K562 (cell line): ENCODE data around the gene ELAVL3. TPM values are rescaled to one million over a fixed set of nuclear protein-coding genes. Genes with fewer than 3 reads are reported as not detected.

Source experiments
- ATF4 ChIP-seq: fragments of 450-650 bp; formaldehyde crosslinking; IDR thresholded peaks from 2 replicates; pipeline ENCODE4 v1.4.0; 2022; ENCODE audit warnings: mild to moderate bottlenecking, moderate library complexity
- CEBPG ChIP-seq, 3 experiments: fragments of 200-800 bp in 1 of 3; sonication (Bioruptor generic) in 1 of 3; sonication (generic) in 1 of 3; formaldehyde crosslinking in 1 of 3; IDR thresholded peaks in 2 of 3; conservative IDR thresholded peaks in 1 of 3; 2 replicates each; pipeline versions ENCODE4 v1.6.1 to v1.8.0; 2016 to 2022; ENCODE audit warnings: missing compliant biosample characterization in 2 of 3, missing genetic modification characterization in 2 of 3, mild to moderate bottlenecking in 1 of 3, missing genetic modification reagents in 1 of 3
- CTBP1 ChIP-seq: fragments of 450-650 bp; IDR thresholded peaks from 2 replicates; pipeline ENCODE4 v1.6.1; 2016; ENCODE audit warnings: borderline replicate concordance
- DMBX1 ChIP-seq: fragments of 250-450 bp; sonication (Bioruptor Pico); IDR thresholded peaks from 2 replicates; pipeline ENCODE4 v1.8.0; 2022; ENCODE audit warnings: inconsistent platforms, mild to moderate bottlenecking, moderate library complexity, borderline replicate concordance
- ELF1 ChIP-seq: fragments of 200-800 bp; sonication (Bioruptor generic); IDR thresholded peaks from 2 replicates; pipeline ENCODE4 v1.6.1; 2016; ENCODE audit warnings: missing genetic modification characterization, missing compliant biosample characterization
- EP300 ChIP-seq: IDR thresholded peaks from 2 replicates; pipeline ENCODE4 v1.6.1; 2012; ENCODE audit warnings: low read length, improper control_type of control experiment
- FOSL1 ChIP-seq: fragments of 200-800 bp; sonication (Bioruptor generic); conservative IDR thresholded peaks from 2 replicates; pipeline ENCODE4 v1.6.1; 2016; ENCODE audit warnings: missing genetic modification characterization, missing compliant biosample characterization
- FOXK2 ChIP-seq, 2 experiments: fragments of 450-650 bp; IDR thresholded peaks in 1 of 2; conservative IDR thresholded peaks in 1 of 2; 2 replicates each; pipeline ENCODE4 v1.6.1; 2016; ENCODE audit warnings: low read depth in 2 of 2, mild to moderate bottlenecking in 1 of 2
- KAT8 ChIP-seq: fragments of 450-650 bp; IDR thresholded peaks from 2 replicates; pipeline ENCODE4 v1.6.1; 2016; ENCODE audit warnings: low read depth, mild to moderate bottlenecking
- KDM1A ChIP-seq, 2 experiments: fragments of 450-650 bp; IDR thresholded peaks; 2 replicates each; pipeline ENCODE4 v1.6.1; 2016; ENCODE audit warnings: mild to moderate bottlenecking in 2 of 2
- KDM4B ChIP-seq, 2 experiments: fragments of 450-650 bp in 1 of 2; sonication (generic) in 1 of 2; IDR thresholded peaks; 2 replicates each; pipeline ENCODE4 v1.6.1; 2016 to 2017; ENCODE audit warnings: borderline replicate concordance in 2 of 2, antibody characterized with exemption in 1 of 2, low read depth in 1 of 2, mild to moderate bottlenecking in 1 of 2
- L3MBTL2 ChIP-seq: fragments of 450-650 bp; IDR thresholded peaks from 2 replicates; pipeline ENCODE4 v1.6.1; 2016; ENCODE audit warnings: mild to moderate bottlenecking, moderate library complexity
- MCM5 ChIP-seq: fragments of 450-650 bp; IDR thresholded peaks from 2 replicates; pipeline ENCODE4 v1.6.1; 2016; ENCODE audit warnings: low read depth
- MEIS2 ChIP-seq: fragments of 450-650 bp; IDR thresholded peaks from 2 replicates; pipeline ENCODE4 v1.6.1; 2014; ENCODE audit warnings: mild to moderate bottlenecking; ENCODE audit not compliant: partially characterized antibody
- MITF ChIP-seq: IDR thresholded peaks from 2 replicates; pipeline ENCODE4 v1.6.1; 2014; ENCODE audit warnings: antibody characterized with exemption
- NFYB ChIP-seq: IDR thresholded peaks from 2 replicates; pipeline ENCODE4 v1.6.1; 2011; ENCODE audit warnings: mild to moderate bottlenecking, moderate library complexity; ENCODE audit not compliant: insufficient read length; ENCODE audit errors: extremely low read depth
- PHTF2 ChIP-seq: fragments of 250-450 bp; sonication (Bioruptor Pico); IDR thresholded peaks from 2 replicates; pipeline ENCODE4 v1.5.0; 2021; ENCODE audit warnings: mild to moderate bottlenecking
- RBFOX2 ChIP-seq: fragments of 200-400 bp; formaldehyde crosslinking; IDR thresholded peaks from 2 replicates; pipeline ENCODE4 v1.6.1; 2017; ENCODE audit warnings: low read depth, mild to moderate bottlenecking, low read length, moderate library complexity
- RCOR1 ChIP-seq, 2 experiments: IDR thresholded peaks; 2 replicates each; pipeline ENCODE4 v1.6.1; 2012; ENCODE audit warnings: low read depth in 2 of 2, low read length in 2 of 2, borderline replicate concordance in 1 of 2, improper control_type of control experiment in 1 of 2
- SIN3A ChIP-seq, 2 experiments: fragments of 150-350 bp in 1 of 2; IDR thresholded peaks; 2 replicates each; pipeline ENCODE4 v1.6.1; 2011 to 2016; ENCODE audit warnings: borderline replicate concordance in 2 of 2, low read depth in 2 of 2, low read length in 2 of 2, mild to moderate bottlenecking in 2 of 2, moderate library complexity in 2 of 2; ENCODE audit not compliant: control insufficient read depth in 1 of 2
- STAT5A ChIP-seq: IDR thresholded peaks from 2 replicates; pipeline ENCODE4 v1.6.1; 2012; ENCODE audit warnings: low read length, inconsistent platforms, borderline replicate concordance
- USF2 ChIP-seq: sonication (generic); formaldehyde crosslinking; IDR thresholded peaks from 2 replicates; pipeline ENCODE4 v1.5.0; 2020; ENCODE audit warnings: missing genetic modification reagents
- ZC3H11A ChIP-seq: IDR thresholded peaks from 2 replicates; pipeline ENCODE4 v1.6.1; 2012; ENCODE audit warnings: low read depth, low read length, improper control_type of control experiment
- ZNF175 ChIP-seq: fragments of 200-800 bp; sonication (Bioruptor generic); IDR thresholded peaks from 2 replicates; pipeline ENCODE4 v1.6.1; 2016; ENCODE audit warnings: low read depth, mild to moderate bottlenecking, missing genetic modification characterization, missing compliant biosample characterization
- ZNF324 ChIP-seq: fragments of 250-450 bp; sonication (Bioruptor Pico); IDR thresholded peaks from 2 replicates; pipeline ENCODE4 v1.4.0; 2020; ENCODE audit warnings: mild to moderate bottlenecking
- polyA plus RNA-seq, 8 experiments: library from polyadenylated mRNA; depleted of rRNA in 4 of 8; stranded (reverse) in 5 of 8; unstranded in 3 of 8; fragments of >200 nt; fragmentation: Nextera tagmentation in 2 of 8; fragmentation: Illumina TruSeq in 1 of 8; extraction: Ambion mirVana in 2 of 8; extraction: Trizol in 1 of 8; gene quantifications; 2 replicates each; pipeline versions ENCODE4 v1.2.1 to v1.2.3, GENCODE V29; 2011 to 2014; ENCODE audit warnings: inconsistent platforms in 1 of 8, missing spikeins in 1 of 8
- total RNA-seq, 7 experiments: library from RNA; depleted of rRNA in 6 of 7; stranded (reverse); fragments of >200 nt in 6 of 7; fragmentation: Illumina TruSeq in 2 of 7; extraction: Trizol in 2 of 7; gene quantifications; 2 replicates each; pipeline versions ENCODE4 v1.2.1 to v1.2.3, GENCODE V29; 2011 to 2021; ENCODE audit warnings: low replicate concordance in 1 of 7
- TF ChIP-seq, protein P1 (sequence below): fragments of 450-650 bp; formaldehyde crosslinking; conservative IDR thresholded peaks from 2 replicates; pipeline ENCODE4 v1.4.0; 2022; ENCODE audit warnings: mild to moderate bottlenecking, missing genetic modification characterization

ELAVL3 gene
- total and polyA plus RNA-seq, 9 of the 15 experiments (the other 6 are each of a cell fraction or from before 2014, with no cell fraction given): not detected

- TF ChIP-seq RCOR1 (IDR thresholded peaks at IDR 0.05; ENCODE audit: borderline replicate concordance in 1 of 2, low read depth in 2 of 2, low read length in 2 of 2) (peak in 1 of 2 experiments; percentile 84; a peak in 2 of 4 replicates), MEIS2 (peak; percentile 37), FOXK2 (conservative IDR thresholded peaks at IDR 0.05 in 1 of 2, IDR thresholded peaks at IDR 0.05 in 1 of 2; ENCODE audit: low read depth in 2 of 2) (no peak), KDM1A (IDR thresholded peaks at IDR 0.05) (peak in 1 of 2 experiments; percentile 56; a peak in 2 of 4 replicates), SIN3A (IDR thresholded peaks at IDR 0.05; ENCODE audit: borderline replicate concordance in 2 of 2, control insufficient read depth in 1 of 2, low read depth in 2 of 2, low read length in 2 of 2) (0 out of 4 replicates have a peak, but pooled peaks of 1 of the 2 experiments have one; percentile 34), USF2 (CRISPR knock-in tag) (peak; percentile 64), KDM4B (IDR thresholded peaks at IDR 0.05; ENCODE audit: borderline replicate concordance in 2 of 2, low read depth in 1 of 2) (no peak), CTBP1 (no peak), EP300 (no peak), ELF1 (tag) (no peak), CEBPG (CRISPR knock-in tag; IDR thresholded peaks at IDR 0.05) (peak; percentile 72), CEBPG (tag; conservative IDR thresholded peaks at IDR 0.05 in 1 of 2, IDR thresholded peaks at IDR 0.05 in 1 of 2) (peak; percentile 14 to 72; a peak in 2 of 4 replicates), MCM5 (no peak), L3MBTL2 (peak; percentile 79), RBFOX2 (no peak), ZC3H11A (no peak), PHTF2 (CRISPR knock-in tag) (no peak), ATF4 (CRISPR knock-in tag) (no peak), MITF (no peak), ZNF175 (CRISPR knock-in tag) (no peak), ZNF324 (CRISPR knock-in tag) (no peak), STAT5A (no peak), FOSL1 (tag) (no peak), DMBX1 (CRISPR knock-in tag) (no peak), KAT8 (no peak), NFYB (peak; percentile 61)
- TF ChIP-seq, protein P1, sequence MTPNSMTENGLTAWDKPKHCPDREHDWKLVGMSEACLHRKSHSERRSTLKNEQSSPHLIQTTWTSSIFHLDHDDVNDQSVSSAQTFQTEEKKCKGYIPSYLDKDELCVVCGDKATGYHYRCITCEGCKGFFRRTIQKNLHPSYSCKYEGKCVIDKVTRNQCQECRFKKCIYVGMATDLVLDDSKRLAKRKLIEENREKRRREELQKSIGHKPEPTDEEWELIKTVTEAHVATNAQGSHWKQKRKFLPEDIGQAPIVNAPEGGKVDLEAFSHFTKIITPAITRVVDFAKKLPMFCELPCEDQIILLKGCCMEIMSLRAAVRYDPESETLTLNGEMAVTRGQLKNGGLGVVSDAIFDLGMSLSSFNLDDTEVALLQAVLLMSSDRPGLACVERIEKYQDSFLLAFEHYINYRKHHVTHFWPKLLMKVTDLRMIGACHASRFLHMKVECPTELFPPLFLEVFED (CRISPR knock-in tag): no peak
These were observed 49.6 kb upstream of the ELAVL3 start (continued) for GRCh38 chr19:11530432-11530831.
